Epithelial cell of proximal tubule (primary cell): ENCODE data around the gene SDC3. TPM values are rescaled to one million over a fixed set of nuclear protein-coding genes. Genes with fewer than 3 reads are reported as not detected.

Experiments used
- DNase-seq: peaks from one replicate; pipeline ENCODE4 v3.0.0-alpha.2; 2011; ENCODE audit warnings: low read depth
- H3K4me3 ChIP-seq: 2 replicates; pipeline ENCODE4 v1.5.1; 2011; ENCODE audit warnings: low read depth, mild to moderate bottlenecking, low read length
- CTCF ChIP-seq: conservative IDR thresholded peaks from 2 replicates; pipeline ENCODE4 v1.5.1; 2012; ENCODE audit warnings: low read depth, mild to moderate bottlenecking, low read length
- total RNA-seq: library from RNA; depleted of rRNA; stranded (reverse); fragments of >200 nt; gene quantifications from 2 replicates; pipeline ENCODE4 v1.2.3, GENCODE V29; 2015

Gene SDC3
- total RNA-seq, 1 donor from 2014 or later, result 25.6 TPM

- no peak for TF ChIP-seq CTCF
- DNase-seq, result no peak
- no peak overlapping the region for H3K4me3 ChIP-seq
Measured at GRCh38 chr1:30846587-30846986, 62.0 kb downstream of the SDC3 start.

- no peak for TF ChIP-seq CTCF
- no peak for DNase-seq
- H3K4me3 ChIP-seq, result no peak overlapping the region
Measured at GRCh38 chr1:30845904-30846290, 62.7 kb downstream of the SDC3 start.

- H3K4me3 ChIP-seq, result no peak overlapping the region
- TF ChIP-seq CTCF, result no peak
- DNase-seq, result no peak
Measured at GRCh38 chr1:30845237-30845903, 63.2 kb downstream of the SDC3 start.

- H3K4me3 ChIP-seq, result no peak overlapping the region
- no peak for DNase-seq
- no peak for TF ChIP-seq CTCF
Measured at GRCh38 chr1:30844631-30845030, 63.9 kb downstream of the SDC3 start.

- TF ChIP-seq CTCF, result no peak
- no peak for DNase-seq
- no peak overlapping the region for H3K4me3 ChIP-seq
Measured at GRCh38 chr1:30842697-30843354, 65.7 kb downstream of the SDC3 start.

- no peak for TF ChIP-seq CTCF
- no peak for DNase-seq
- no peak overlapping the region for H3K4me3 ChIP-seq
Measured at GRCh38 chr1:30840904-30841598, 67.5 kb downstream of the SDC3 start.
